ENCODE data around the gene GMPPA. TPM values are rescaled to one million over a fixed set of nuclear protein-coding genes. Genes with fewer than 3 reads are reported as not detected.

Gene GMPPA
- total RNA-seq, 1 experiment from 2014 or later: 32.0 TPM

DNA sequence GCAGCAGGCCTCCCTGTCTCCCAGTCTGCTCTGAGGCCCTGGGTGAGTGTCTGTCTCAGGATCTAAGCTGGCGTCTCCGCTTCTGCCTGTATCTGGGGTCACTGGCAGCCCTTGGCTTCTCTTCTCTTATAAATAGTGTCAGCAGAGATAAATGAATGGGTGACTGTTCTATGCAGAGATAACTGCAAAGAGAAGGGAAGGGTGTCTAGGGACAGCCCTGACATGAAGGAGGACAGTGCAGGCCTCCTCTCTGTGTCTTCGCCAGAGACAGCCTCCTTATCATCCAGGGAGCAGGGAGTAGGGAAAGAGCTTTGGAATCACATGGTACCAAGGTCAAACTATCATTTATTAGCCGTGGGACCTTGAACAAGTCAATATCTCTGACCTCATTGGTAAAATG lies 28.3 kb upstream of the GMPPA start:
- Histone ChIP-seq H2BK12ac (ENCODE audit: insufficient read length, low read depth, low read length) (no peak overlapping the region), H3K9ac (ENCODE audit: extremely low read depth, insufficient read length, low read length) (no peak overlapping the region), H3K23ac (ENCODE audit: insufficient read length, low read depth, low read length) (no peak overlapping the region), H3T11ph (ENCODE audit: low read length) (no peak overlapping the region), H3K27ac (ENCODE audit: insufficient read length, low read depth, low read length) (no peak overlapping the region), H2BK120ac (ENCODE audit: low read depth, low read length, poor library complexity, severe bottlenecking) (no peak overlapping the region), H3K79me1 (ENCODE audit: insufficient read depth, low read depth, low read length, poor library complexity, severe bottlenecking) (no peaks in the 10 kb centered on the region), H3K79me2 (ENCODE audit: insufficient read depth, low read length) (no peaks in the 10 kb centered on the region), H3K56ac (ENCODE audit: insufficient read length, low read depth, low read length) (no peak overlapping the region), H2BK15ac (ENCODE audit: low read depth, low read length) (no peak overlapping the region), H3K23me2 (ENCODE audit: insufficient read length, low read depth, low read length, poor library complexity, severe bottlenecking) (no peaks in the 10 kb centered on the region), H3K18ac (ENCODE audit: insufficient read length, low read depth, low read length) (no peak overlapping the region), H3K14ac (ENCODE audit: insufficient read depth, low read length) (no peak overlapping the region), H3K27me3 (ENCODE audit: insufficient read depth, low read length) (no peaks in the 10 kb centered on the region), H4K8ac (replicated peaks; ENCODE audit: insufficient read length, low read depth, low read length) (no peak overlapping the region), H3K9me3 (ENCODE audit: control insufficient read depth, low read depth, low read length) (no peaks in the 10 kb centered on the region), H4K20me1 (ENCODE audit: control insufficient read depth, insufficient read depth, insufficient read length) (no peaks in the 10 kb centered on the region), H3K4me2 (ENCODE audit: insufficient read depth, insufficient read length, low read length) (no peak overlapping the region), H2BK20ac (ENCODE audit: low read depth, low read length, poor library complexity, severe bottlenecking) (no peak overlapping the region), H2BK5ac (ENCODE audit: insufficient read length, low read length) (no peak overlapping the region), H3K4ac (ENCODE audit: low read depth, low read length) (no peak overlapping the region), H4K5ac (ENCODE audit: insufficient read length, low read depth, low read length) (no peak overlapping the region), H4K91ac (ENCODE audit: insufficient read length, low read depth, low read length) (no peak overlapping the region), H3K4me1 (ENCODE audit: insufficient read depth, low read length) (no peaks in the 10 kb centered on the region), H2AK5ac (ENCODE audit: insufficient read length, low read length) (no peak overlapping the region), H2AFZ (ENCODE audit: low read length) (no peak overlapping the region)
- H3K36me3 Mint-ChIP-seq (ENCODE audit: insufficient read depth in 1 of 3, low read depth in 3 of 3): peaks cover 0 to 12% (median 0%) of the 10 kb centered on the region in 3 experiments; a peak in 3 of 7 replicates
- peaks cover 3% of the 10 kb centered on the region in 2 experiments for H3K4me1 Mint-ChIP-seq
- DNase-seq: no peak
- TF ChIP-seq CTCF (conservative IDR thresholded peaks at IDR 0.05): no peak
- H3K27ac Mint-ChIP-seq: no peak overlapping the region
- peaks cover 5% of the 10 kb centered on the region; the same call in 1 of the 2 replicates for H3K27me3 Mint-ChIP-seq (ENCODE audit: low read depth)
- H3K9me3 Mint-ChIP-seq: no peaks in the 10 kb centered on the region; a peak in 1 of 5 replicates
- no peak overlapping the region; a peak in 1 of 5 replicates for H3K4me3 Mint-ChIP-seq
- no CpG with 5 or more reads among the region's 4 CpGs for WGBS (ENCODE audit: extremely low coverage, insufficient read length, low lambda C conversion rate)
